ENCODE results near the gene ELAC2. TPM values are rescaled to one million over a fixed set of nuclear protein-coding genes. Genes with fewer than 3 reads are reported as not detected.

ELAC2 gene
- total RNA-seq, 6 experiments from 2014 or later: 49.8 to 63.8 (median 55.7) TPM

DNA sequence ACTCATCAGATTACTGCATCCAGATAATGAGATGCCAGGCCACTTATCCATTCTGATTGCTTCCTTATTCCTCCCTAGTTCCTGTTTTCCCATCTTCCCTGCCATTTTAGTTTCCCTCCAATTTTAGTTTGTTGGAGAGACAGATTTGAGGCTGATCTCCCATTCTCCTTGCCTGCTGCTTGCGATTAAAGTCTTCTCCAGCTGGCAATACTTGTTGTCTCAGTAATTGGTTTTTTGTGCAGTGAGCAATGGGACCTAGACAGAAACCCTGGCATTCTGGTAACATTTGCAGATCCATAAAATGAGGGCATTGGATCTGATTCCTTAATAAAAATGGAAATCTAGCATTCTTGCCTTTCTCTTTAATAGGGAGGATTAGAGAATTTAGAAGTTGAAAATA lies 17.6 kb upstream of the ELAC2 start:
- DNase-seq: no peak
- no peaks in the 10 kb centered on the region; the same call in 1 of the 2 replicates for H3K9me3 Mint-ChIP-seq
- peaks cover 11% of the 10 kb centered on the region for H3K4me1 Mint-ChIP-seq (ENCODE audit: low read depth)
- H3K4me3 Mint-ChIP-seq: no peak overlapping the region
- no peak for TF ChIP-seq CTCF (IDR thresholded peaks at IDR 0.05)
- peaks cover 17% of the 10 kb centered on the region for H3K27me3 Mint-ChIP-seq (ENCODE audit: insufficient read depth)
- H3K36me3 Mint-ChIP-seq (ENCODE audit: low read depth): 0 out of 2 replicates have a peak, but pooled peaks cover 3% of the 10 kb centered on the region
- no peak overlapping the region for H3K27ac Mint-ChIP-seq

GRCh38 chr17:13031718-13032350 lies 14.0 kb upstream of the ELAC2 start:
- Mint-ChIP-seq H3K4me3 (no peak overlapping the region), H3K9me3 (no peaks in the 10 kb centered on the region; the same call in 1 of the 2 replicates), H3K4me1 (ENCODE audit: low read depth) (peaks cover 21% of the 10 kb centered on the region), H3K27ac (no peak overlapping the region), H3K36me3 (ENCODE audit: low read depth) (0 out of 2 replicates have a peak, but pooled peaks cover 3% of the 10 kb centered on the region), H3K27me3 (ENCODE audit: insufficient read depth) (peaks cover 20% of the 10 kb centered on the region)
- peak; percentile 30 for DNase-seq
- TF ChIP-seq CTCF (IDR thresholded peaks at IDR 0.05): peak; percentile 95

DNA sequence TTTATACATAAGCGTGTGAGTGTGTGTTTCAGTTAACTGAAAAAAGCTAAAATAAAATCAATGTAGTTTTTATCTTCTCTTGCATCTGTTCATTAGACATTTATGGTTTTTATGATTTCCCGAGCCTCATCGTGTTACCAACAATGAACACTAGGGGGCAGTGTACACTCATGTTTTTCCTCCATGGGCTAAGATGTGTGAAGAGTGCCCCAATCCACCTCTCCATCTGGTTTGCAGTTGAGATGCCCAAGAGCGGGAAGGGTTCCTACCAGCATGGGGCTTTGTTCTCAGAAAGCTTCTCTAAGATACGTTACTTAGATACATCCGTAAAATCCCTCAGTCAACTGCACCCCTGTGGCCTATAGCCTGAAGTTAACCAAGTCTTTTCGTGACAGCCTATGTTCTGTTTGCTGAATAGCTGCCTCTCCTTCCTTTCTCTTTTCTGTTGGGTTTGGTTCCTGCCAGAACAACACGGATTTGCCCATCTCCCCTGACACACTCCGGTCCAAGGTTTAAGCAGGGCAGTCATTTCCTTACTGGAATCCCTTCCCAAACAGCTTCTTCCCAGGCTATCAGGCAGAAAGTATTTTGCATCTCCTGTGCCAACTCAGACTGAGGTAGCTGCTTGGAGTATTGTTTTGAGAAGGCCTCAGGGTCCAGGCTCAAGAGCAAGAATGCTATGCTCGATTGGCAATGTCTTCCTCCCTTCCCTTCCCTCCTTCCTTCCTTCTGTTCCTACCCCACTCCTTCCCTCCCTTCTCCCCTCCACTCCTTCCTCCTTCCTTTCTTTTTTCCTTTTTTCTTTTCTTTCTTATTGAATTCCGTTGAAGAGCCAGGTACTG lies 12.9 kb upstream of the ELAC2 start:
- Mint-ChIP-seq H3K27ac (no peak overlapping the region), H3K9me3 (no peaks in the 10 kb centered on the region; the same call in 1 of the 2 replicates), H3K36me3 (ENCODE audit: low read depth) (0 out of 2 replicates have a peak, but pooled peaks cover 3% of the 10 kb centered on the region), H3K4me1 (ENCODE audit: low read depth) (peaks cover 27% of the 10 kb centered on the region), H3K27me3 (ENCODE audit: insufficient read depth) (peaks cover 22% of the 10 kb centered on the region), H3K4me3 (no peak overlapping the region)
- peak; percentile 50 for DNase-seq
- TF ChIP-seq CTCF (IDR thresholded peaks at IDR 0.05): peak; percentile 94

DNA sequence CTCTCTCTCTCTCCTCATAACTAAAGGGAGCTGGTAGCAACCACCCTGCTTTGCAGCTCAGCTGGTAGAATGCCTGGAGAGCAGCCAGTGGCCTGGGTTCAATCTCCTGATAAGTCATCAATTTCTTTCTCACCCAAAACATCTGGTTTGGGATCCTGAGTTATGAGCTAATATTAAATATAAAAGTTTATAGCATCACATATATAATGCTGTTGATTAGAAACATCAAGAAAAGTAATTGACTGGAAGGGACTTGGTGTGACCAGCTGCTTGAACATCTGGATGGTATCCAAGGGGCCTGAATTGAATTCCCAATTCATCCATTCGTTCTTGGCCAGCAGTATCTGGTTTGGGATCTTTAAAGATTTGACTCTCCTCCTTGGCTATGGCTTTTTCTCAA lies 12.2 kb upstream of the ELAC2 start:
- H3K27ac Mint-ChIP-seq: no peak overlapping the region
- peaks cover 17% of the 10 kb centered on the region for H3K27me3 Mint-ChIP-seq (ENCODE audit: insufficient read depth)
- H3K4me1 Mint-ChIP-seq (ENCODE audit: low read depth): peaks cover 27% of the 10 kb centered on the region
- no peaks in the 10 kb centered on the region for H3K36me3 Mint-ChIP-seq (ENCODE audit: low read depth)
- TF ChIP-seq CTCF (IDR thresholded peaks at IDR 0.05): no peak
- DNase-seq: no peak
- no peak overlapping the region for H3K4me3 Mint-ChIP-seq
- H3K9me3 Mint-ChIP-seq: no peaks in the 10 kb centered on the region

- Mint-ChIP-seq H3K36me3 (ENCODE audit: low read depth) (no peaks in the 10 kb centered on the region), H3K9me3 (no peaks in the 10 kb centered on the region)
- no peak for DNase-seq
Measured at GRCh38 chr17:13029340-13029739, 11.5 kb upstream of the ELAC2 start.

More at GRCh38 chr17:13029340-13029739, 11.5 kb upstream of the ELAC2 start:
- H3K27ac Mint-ChIP-seq: no peak overlapping the region
- peaks cover 34% of the 10 kb centered on the region for H3K4me1 Mint-ChIP-seq (ENCODE audit: low read depth)
- H3K4me3 Mint-ChIP-seq: no peak overlapping the region
- no peak for TF ChIP-seq CTCF (IDR thresholded peaks at IDR 0.05)
- peaks cover 16% of the 10 kb centered on the region for H3K27me3 Mint-ChIP-seq (ENCODE audit: insufficient read depth)
